A549 (cell line): ENCODE results near the gene PPP1R14B. TPM values are rescaled to one million over a fixed set of nuclear protein-coding genes. Genes with fewer than 3 reads are reported as not detected.

Experiments used
- ATAC-seq, 2 experiments: fragments of 200-7000 bp in 1 of 2; fragments of >200 bp in 1 of 2; cut with Nextera tagmentation in 1 of 2; cut with Tn5 transposase in 1 of 2; 3 replicates each; pipeline versions ENCODE4 v1.8.0 to v1.9.1; 2018 to 2020; ENCODE audit warnings: mild to moderate bottlenecking in 1 of 2, moderate library complexity in 1 of 2
- CTCF ChIA-PET: fragments of 300-600 bp; sonication (Branson Sonifier 250); formaldehyde crosslinking; extraction: SDS; loops from one replicate; lab custom pipeline; 2021; ENCODE audit warnings: antibody characterized with exemption, inconsistent platforms; lab: Yijun Ruan, JAX
- POLR2A ChIA-PET: fragments of 350-600 bp; formaldehyde crosslinking; extraction: SDS; loops from one replicate; lab custom pipeline; 2021; ENCODE audit warnings: antibody characterized with exemption, inconsistent platforms; lab: Yijun Ruan, JAX
- DNase-seq, 2 experiments: peaks; one replicate each; pipeline versions ENCODE4 v3.0.0 to v3.0.0-alpha.2; 2011 to 2016; ENCODE audit warnings: low read depth in 1 of 2, low spot score in 1 of 2
- FAIRE-seq: peaks from 2 replicates; lab custom pipeline; 2011; peaks lifted over from hg19 to GRCh38; lab: Jason Lieb, UNC
- H3K27ac ChIP-seq, 2 experiments: fragments of >200 bp; sonication (Bioruptor Twin); formaldehyde crosslinking; 3 replicates each; pipeline ENCODE4 v1.5.1; 2016 to 2017
- H3K4me1 ChIP-seq: fragments of >200 bp; sonication (Bioruptor Twin); formaldehyde crosslinking; 3 replicates; pipeline ENCODE4 v1.6.1; 2016
- H3K4me2 ChIP-seq: fragments of >200 bp; sonication (Bioruptor Twin); formaldehyde crosslinking; 3 replicates; pipeline ENCODE4 v1.6.1; 2016
- H3K4me3 ChIP-seq: fragments of >200 bp; sonication (Bioruptor Twin); formaldehyde crosslinking; 3 replicates; pipeline ENCODE4 v1.5.1; 2016
- H3K9me3 ChIP-seq: fragments of >200 bp; sonication (Bioruptor Twin); formaldehyde crosslinking; 3 replicates; pipeline ENCODE4 v1.6.1; 2016
- ATOH8 ChIP-seq: fragments of 250-450 bp; sonication (Bioruptor Pico); IDR thresholded peaks from 2 replicates; pipeline ENCODE4 v1.5.0; 2020; ENCODE audit warnings: low read depth, mild to moderate bottlenecking, moderate library complexity
- BHLHE40 ChIP-seq: IDR thresholded peaks from 2 replicates; pipeline ENCODE4 v1.6.1; 2012; ENCODE audit warnings: low read depth, low read length, inconsistent platforms
- CBX2 ChIP-seq: fragments of 200-600 bp; sonication (generic); IDR thresholded peaks from 2 replicates; pipeline ENCODE4 v1.6.1; 2016; ENCODE audit warnings: low read depth, mild to moderate bottlenecking, borderline replicate concordance
- CHD2 ChIP-seq: fragments of 150-350 bp; IDR thresholded peaks from 2 replicates; pipeline ENCODE4 v1.6.1; 2014; ENCODE audit warnings: low read length; ENCODE audit not compliant: partially characterized antibody
- EHF ChIP-seq: fragments of 250-450 bp; sonication (Bioruptor Pico); IDR thresholded peaks from 2 replicates; pipeline ENCODE4 v1.5.0; 2020; ENCODE audit warnings: mild to moderate bottlenecking
- FOXS1 ChIP-seq: fragments of 250-450 bp; sonication (Bioruptor Pico); IDR thresholded peaks from 2 replicates; pipeline ENCODE4 v1.5.0; 2020; ENCODE audit warnings: mild to moderate bottlenecking, moderate library complexity
- GATA3 ChIP-seq: IDR thresholded peaks from 2 replicates; pipeline ENCODE4 v1.6.1; 2012; ENCODE audit warnings: borderline replicate concordance
- HOXB13 ChIP-seq: fragments of 250-450 bp; sonication (Bioruptor Pico); IDR thresholded peaks from 2 replicates; pipeline ENCODE4 v1.5.0; 2020; ENCODE audit warnings: low read depth, mild to moderate bottlenecking, moderate library complexity
- MAZ ChIP-seq: fragments of 150-350 bp; IDR thresholded peaks from 2 replicates; pipeline ENCODE4 v1.6.1; 2014; ENCODE audit warnings: antibody characterized with exemption, low read depth, low read length, borderline replicate concordance
- MYC ChIP-seq: IDR thresholded peaks from 2 replicates; pipeline ENCODE4 v1.6.1; 2012; ENCODE audit warnings: mild to moderate bottlenecking, inconsistent platforms, low read length, improper control_type of control experiment, borderline replicate concordance
- PBX3 ChIP-seq: IDR thresholded peaks from 2 replicates; pipeline ENCODE4 v1.6.1; 2012
- PHF8 ChIP-seq: fragments of 200-600 bp; sonication (generic); IDR thresholded peaks from 2 replicates; pipeline ENCODE4 v1.6.1; 2016; ENCODE audit warnings: low read depth, mild to moderate bottlenecking, antibody characterized with exemption, moderate library complexity, borderline replicate concordance
- POLR2A ChIP-seq: IDR thresholded peaks from 2 replicates; pipeline ENCODE4 v1.6.1; 2012; ENCODE audit warnings: mild to moderate bottlenecking, low read length
- RCOR1 ChIP-seq: fragments of 150-350 bp; IDR thresholded peaks from 2 replicates; pipeline ENCODE4 v1.6.1; 2014; ENCODE audit warnings: antibody characterized with exemption, low read length, low read depth
- SREBF2 ChIP-seq: fragments of 450-650 bp; IDR thresholded peaks from 2 replicates; pipeline ENCODE4 v1.6.1; 2014; ENCODE audit warnings: mild to moderate bottlenecking, moderate library complexity
- ZC3H11A ChIP-seq: fragments of 450-650 bp; IDR thresholded peaks from 2 replicates; pipeline ENCODE4 v1.6.1; 2014; ENCODE audit warnings: antibody characterized with exemption, mild to moderate bottlenecking
- ZFP36 ChIP-seq: fragments of 450-650 bp; IDR thresholded peaks from 2 replicates; pipeline ENCODE4 v1.6.1; 2014; ENCODE audit warnings: borderline replicate concordance; ENCODE audit not compliant: partially characterized antibody
- ZNF302 ChIP-seq: fragments of 250-450 bp; sonication (Bioruptor Pico); IDR thresholded peaks from 2 replicates; pipeline ENCODE4 v1.9.0; 2021; ENCODE audit warnings: inconsistent platforms, mild to moderate bottlenecking, moderate library complexity
- WGBS: methylation state at CpG from one replicate; pipeline ENCODE4 v1.1.6; 2017; ENCODE audit errors: missing lambda C conversion rate; 5-methylcytosine and 5-hydroxymethylcytosine counted together
- polyA plus RNA-seq, 4 experiments: library from polyadenylated mRNA; depleted of rRNA in 3 of 4; stranded (reverse); fragments of >200 nt; fragmentation: RNase III in 1 of 4; extraction: RNeasy Plus Mini Kit Qiagen cat#74134 plus additional on column Dnase treatment in 1 of 4; gene quantifications; 2 replicates in 3 of 4; 3 replicates in 1 of 4; pipeline ENCODE4 v1.2.3, GENCODE V29; 2011 to 2017
- TF ChIP-seq, protein P1 (sequence below): fragments of >200 bp; sonication (Bioruptor Twin); formaldehyde crosslinking; IDR thresholded peaks from 2 replicates; pipeline ENCODE4 v1.6.1; 2016

Gene PPP1R14B
- polyA plus RNA-seq, 2 of the 4 experiments (the other 2 are of a cell fraction): 152 to 154 TPM

GRCh38 chr11:64219354-64219684 lies 27.4 kb downstream of the PPP1R14B start:
- no peak overlapping the region for H3K4me3 ChIP-seq
- DNase-seq (no peak), FAIRE-seq (no peak), ATAC-seq (0 out of 6 replicates have a peak, but pooled peaks of 1 of the 2 experiments have one; percentile 16)
- H3K9me3 ChIP-seq: no peaks in the 10 kb centered on the region
- H3K4me1 ChIP-seq: peaks cover 4% of the 10 kb centered on the region; the same call in 1 of the 3 replicates
- H3K4me2 ChIP-seq: no peak overlapping the region
- TF ChIP-seq POLR2A: no peak
- no peak for TF ChIP-seq ATOH8 (CRISPR knock-in tag)
- ChIA-PET CTCF (interaction anchor here (0.9 to 19.9 kb wide), 4 partner anchors 15 to 85 kb away, joined by 3 to 254 read pairs (median 5); partner anchors contain the start of genes FERMT3, PLCB3 and VEGFB), POLR2A (interaction anchor here (0.6 to 1.5 kb wide), 2 partner anchors 9 to 772 kb away, joined by 5 read pairs; no protein-coding TSS in a partner anchor)
- H3K27ac ChIP-seq: no peak overlapping the region
- WGBS: 56% methylated on average over 5 of the region's 7 CpGs

DNA sequence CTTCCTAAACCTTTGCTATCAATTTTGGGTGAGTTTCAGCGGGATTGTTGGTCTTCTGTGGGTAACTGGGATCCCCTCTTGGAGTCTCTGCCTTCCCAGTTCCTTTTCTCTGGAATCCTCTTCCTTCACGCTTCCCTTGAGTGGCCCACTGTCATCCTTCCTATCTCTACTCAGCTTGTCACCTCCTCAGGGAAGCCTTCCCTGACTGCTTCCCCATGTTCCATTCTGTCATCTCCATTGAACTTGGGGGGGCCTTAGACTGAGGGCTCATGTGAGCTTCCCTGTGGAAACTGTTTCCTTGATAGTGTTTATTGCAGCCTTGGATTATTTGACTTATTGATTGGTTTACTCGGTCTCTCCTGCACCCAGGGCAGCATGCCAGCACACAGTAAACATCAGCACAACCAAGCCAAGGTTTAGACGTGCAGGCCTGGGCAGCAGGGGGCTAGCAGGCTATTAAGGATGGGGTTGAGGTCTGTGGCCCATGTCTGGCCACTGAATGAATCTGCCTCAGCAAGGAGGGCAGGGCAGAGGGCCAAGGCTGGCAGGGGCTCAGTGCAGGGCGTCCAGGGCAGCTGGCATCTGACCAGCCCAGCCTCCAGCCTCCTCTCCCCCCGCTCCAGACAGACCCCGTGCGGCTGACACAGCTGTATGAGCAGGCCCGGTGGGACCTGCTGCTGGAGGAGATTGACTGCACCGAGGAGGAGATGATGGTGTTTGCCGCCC lies 28.0 kb downstream of the PPP1R14B start:
- Histone ChIP-seq H3K4me2 (no peak overlapping the region), H3K27ac (no peak overlapping the region), H3K4me1 (no peaks in the 10 kb centered on the region; the same call in 2 of the 3 replicates), H3K9me3 (no peaks in the 10 kb centered on the region), H3K4me3 (no peak overlapping the region)
- WGBS: 63% methylated on average over 4 of the region's 11 CpGs
- FAIRE-seq (no peak), DNase-seq (no peak), ATAC-seq (0 out of 6 replicates have a peak, but pooled peaks of 1 of the 2 experiments have one; percentile 5)
- TF ChIP-seq CBX2 (no peak), ZFP36 (peak; percentile 83)
- ChIA-PET POLR2A (interaction anchor here (0.6 kb wide), 1 partner anchor 34 kb away, joined by 7 read pairs; no protein-coding TSS in a partner anchor), CTCF (interaction anchor here (1.2 to 19.9 kb wide), 4 partner anchors 16 to 556 kb away, joined by 3 to 254 read pairs (median 6); partner anchors contain the start of gene FERMT3)

DNA sequence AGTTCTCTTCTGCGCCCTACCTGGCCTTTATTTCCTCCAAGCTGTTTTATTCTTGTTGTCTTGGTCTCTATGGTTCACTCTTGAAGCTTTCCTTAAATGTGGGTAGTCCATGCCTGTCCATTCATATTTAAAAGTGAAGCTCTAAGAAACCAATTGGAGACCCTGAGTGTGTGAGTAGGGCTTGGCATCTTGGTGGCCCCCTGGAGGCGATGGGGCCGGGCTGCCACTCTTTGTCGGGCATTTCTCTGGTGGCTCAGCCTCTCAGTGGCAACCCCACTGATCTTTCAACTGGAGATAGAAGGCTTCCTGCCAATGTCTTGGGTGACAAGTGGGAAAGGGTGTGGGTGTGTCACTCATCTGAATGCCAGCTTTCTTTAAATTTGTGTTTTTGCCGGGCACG lies 29.9 kb downstream of the PPP1R14B start:
- CTCF ChIA-PET: interaction anchor here (0.8 to 19.9 kb wide), 5 partner anchors 9 to 84 kb away, joined by 3 to 254 read pairs (median 7); partner anchors contain the start of genes CATSPERZ, FERMT3, NUDT22 and PLCB3
- Histone ChIP-seq H3K27ac (no peak overlapping the region), H3K9me3 (no peaks in the 10 kb centered on the region), H3K4me2 (no peak overlapping the region), H3K4me3 (no peak overlapping the region), H3K4me1 (no peaks in the 10 kb centered on the region)
- WGBS: 76% methylated on average over 4 of the region's 6 CpGs
- TF ChIP-seq MAZ (no peak), BHLHE40 (no peak), ZNF302 (CRISPR knock-in tag) (no peak), PBX3 (no peak), POLR2A (no peak), CBX2 (no peak), SREBF2 (no peak), ZC3H11A (no peak), CHD2 (no peak), GATA3 (no peak), FOXS1 (CRISPR knock-in tag) (no peak)
- TF ChIP-seq, protein P1, sequence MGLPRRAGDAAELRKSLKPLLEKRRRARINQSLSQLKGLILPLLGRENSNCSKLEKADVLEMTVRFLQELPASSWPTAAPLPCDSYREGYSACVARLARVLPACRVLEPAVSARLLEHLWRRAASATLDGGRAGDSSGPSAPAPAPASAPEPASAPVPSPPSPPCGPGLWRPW: no peak
- POLR2A ChIA-PET: no interaction called here
- peak; percentile 29 to 30; a peak in 3 of 6 replicates for ATAC-seq
- no peak for FAIRE-seq
- no peak for DNase-seq

DNA sequence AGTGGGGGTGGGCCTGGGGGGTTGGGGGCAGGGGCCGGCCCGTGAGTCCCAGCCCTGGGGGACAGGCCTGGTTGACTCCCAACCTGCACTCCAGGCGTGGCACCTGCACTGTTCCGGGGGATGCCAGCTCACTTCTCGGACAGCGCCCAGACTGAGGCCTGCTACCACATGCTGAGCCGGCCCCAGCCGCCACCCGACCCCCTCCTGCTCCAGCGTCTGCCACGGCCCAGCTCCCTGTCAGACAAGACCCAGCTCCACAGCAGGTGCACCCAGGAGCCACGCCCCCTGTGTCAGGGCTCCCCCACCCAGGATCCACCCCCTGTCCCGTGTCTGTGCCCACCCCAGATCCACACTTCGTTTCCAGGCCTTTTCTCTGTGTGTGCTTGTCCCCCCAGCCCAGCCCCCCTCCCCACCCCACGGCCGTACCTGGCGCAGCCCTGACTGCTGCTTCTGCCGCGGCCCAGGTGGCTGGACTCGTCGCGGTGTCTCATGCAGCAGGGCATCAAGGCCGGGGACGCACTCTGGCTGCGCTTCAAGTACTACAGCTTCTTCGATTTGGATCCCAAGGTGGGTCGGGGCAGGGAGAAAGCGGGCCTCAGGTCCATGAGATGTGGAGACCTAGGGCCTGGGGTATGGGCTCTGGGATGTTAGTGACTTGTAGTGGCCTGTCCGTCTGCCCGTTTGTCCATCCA lies 35.4 kb downstream of the PPP1R14B start:
- CTCF ChIA-PET: interaction anchor here (2.8 to 20.3 kb wide), 4 partner anchors 8 to 91 kb away, joined by 12 to 254 read pairs (median 194); partner anchors contain the start of genes CATSPERZ, DNAJC4, FERMT3 and NUDT22
- no peaks in the 10 kb centered on the region for H3K4me1 ChIP-seq
- no peak overlapping the region for H3K27ac ChIP-seq
- POLR2A ChIA-PET: interaction anchor here (0.7 to 2.3 kb wide), 3 partner anchors 9 to 31 kb away, joined by 3 to 9 read pairs (median 5); partner anchors contain the start of gene STIP1
- TF ChIP-seq EHF (no peak), HOXB13 (CRISPR knock-in tag) (no peak), MYC (no peak), PHF8 (no peak), RCOR1 (no peak)
- no peak overlapping the region for H3K4me3 ChIP-seq
- WGBS: 88% methylated on average over 17 of the region's 30 CpGs
- ATAC-seq (no peak), DNase-seq (no peak), FAIRE-seq (no peak)
- no peak overlapping the region for H3K4me2 ChIP-seq
- H3K9me3 ChIP-seq: no peaks in the 10 kb centered on the region
